Measurements from ENCODE around the gene RARRES2. TPM values are rescaled to one million over a fixed set of nuclear protein-coding genes. Genes with fewer than 3 reads are reported as not detected.

The RARRES2 gene
- total RNA-seq, 1 experiment from 2014 or later: 60.9 TPM

- no peak overlapping the region for H2AFZ ChIP-seq (ENCODE audit: low read length)
- no peak overlapping the region for H2BK5ac ChIP-seq (ENCODE audit: insufficient read length, low read length)
- no peak overlapping the region for H3T11ph ChIP-seq (ENCODE audit: low read length)
- H3K4me1 ChIP-seq (ENCODE audit: insufficient read depth, low read length): no peaks in the 10 kb centered on the region; the same call in 1 of the 2 replicates
- H3K9ac ChIP-seq (ENCODE audit: extremely low read depth, insufficient read length, low read length): no peak overlapping the region
- H2BK12ac ChIP-seq (ENCODE audit: insufficient read length, low read depth, low read length): no peak overlapping the region
- H3K4me3 Mint-ChIP-seq: peak overlapping the region in 1 of 2 experiments; percentile 31; a peak in 1 of 5 replicates
- TF ChIP-seq CTCF (conservative IDR thresholded peaks at IDR 0.05): no peak
- peaks cover 54 to 63% of the 10 kb centered on the region in 2 experiments for H3K4me1 Mint-ChIP-seq
- no peaks in the 10 kb centered on the region for H3K79me2 ChIP-seq (ENCODE audit: insufficient read depth, low read length)
- no peak overlapping the region for H3K4me2 ChIP-seq (ENCODE audit: insufficient read depth, insufficient read length, low read length)
- H4K8ac ChIP-seq (replicated peaks; ENCODE audit: insufficient read length, low read depth, low read length): no peak overlapping the region
- no peak overlapping the region for H3K23ac ChIP-seq (ENCODE audit: insufficient read length, low read depth, low read length)
- no peaks in the 10 kb centered on the region for H3K27me3 ChIP-seq (ENCODE audit: insufficient read depth, low read length)
- H3K27ac ChIP-seq (ENCODE audit: insufficient read length, low read depth, low read length): no peak overlapping the region
- H2BK15ac ChIP-seq (ENCODE audit: low read depth, low read length): no peak overlapping the region
- no peaks in the 10 kb centered on the region; a peak in 1 of 5 replicates for H3K9me3 Mint-ChIP-seq
- peak overlapping the region; percentile 68; the same call in 1 of the 2 replicates for H3K14ac ChIP-seq (ENCODE audit: insufficient read depth, low read length)
- no peak overlapping the region for H3K56ac ChIP-seq (ENCODE audit: insufficient read length, low read depth, low read length)
- H3K27me3 Mint-ChIP-seq (ENCODE audit: low read depth): peaks cover 55% of the 10 kb centered on the region
- no peaks in the 10 kb centered on the region for H3K9me3 ChIP-seq (ENCODE audit: control insufficient read depth, low read depth, low read length)
- no peak for DNase-seq
- no peak overlapping the region for H4K5ac ChIP-seq (ENCODE audit: insufficient read length, low read depth, low read length)
- no peak overlapping the region for H2BK120ac ChIP-seq (ENCODE audit: low read depth, low read length, poor library complexity, severe bottlenecking)
- peak overlapping the region; percentile 3 for H3K18ac ChIP-seq (ENCODE audit: insufficient read length, low read depth, low read length)
- no peak overlapping the region for H2AK5ac ChIP-seq (ENCODE audit: insufficient read length, low read length)
- peaks cover 32 to 36% (median 35%) of the 10 kb centered on the region in 3 experiments for H3K36me3 Mint-ChIP-seq (ENCODE audit: insufficient read depth in 1 of 3, low read depth in 3 of 3)
- peak overlapping the region; percentile 18 for H4K91ac ChIP-seq (ENCODE audit: insufficient read length, low read depth, low read length)
- H3K79me1 ChIP-seq (ENCODE audit: insufficient read depth, low read depth, low read length, poor library complexity, severe bottlenecking): no peaks in the 10 kb centered on the region
- peaks cover 9% of the 10 kb centered on the region for H3K23me2 ChIP-seq (ENCODE audit: insufficient read length, low read depth, low read length, poor library complexity, severe bottlenecking)
- peak overlapping the region; percentile 91 to 99 (median 92) for H3K27ac Mint-ChIP-seq
- no CpG with 5 or more reads among the region's 6 CpGs for WGBS (ENCODE audit: extremely low coverage, insufficient read length, low lambda C conversion rate)
- no peaks in the 10 kb centered on the region for H4K20me1 ChIP-seq (ENCODE audit: control insufficient read depth, insufficient read depth, insufficient read length)
- H2BK20ac ChIP-seq (ENCODE audit: low read depth, low read length, poor library complexity, severe bottlenecking): no peak overlapping the region
- H3K4ac ChIP-seq (ENCODE audit: low read depth, low read length): no peak overlapping the region
These were observed 5.7 kb downstream of the RARRES2 start for GRCh38 chr7:150335774-150336112.
